IMR-90 (cell line): ENCODE measurements around the gene KRT77. TPM values are rescaled to one million over a fixed set of nuclear protein-coding genes. Genes with fewer than 3 reads are reported as not detected.

ENCODE experiments used
- ATAC-seq: fragments of 200-7000 bp; cut with Tn5 transposase; 2 replicates; pipeline ENCODE4 v1.9.1; 2020; ENCODE audit warnings: low read depth, mild to moderate bottlenecking, moderate library complexity
- BruUV-seq: library from RNA; stranded (reverse); fragments of 400-500 nt; replicated peaks from 2 replicates; lab custom pipeline; 2021; lab: Mats Ljungman, UMichigan
- CTCF ChIA-PET: fragments of 300-600 bp; formaldehyde crosslinking; extraction: SDS; loops from one replicate; lab custom pipeline; 2021; ENCODE audit warnings: antibody characterized with exemption; lab: Yijun Ruan, JAX
- POLR2A ChIA-PET: fragments of 300-600 bp; sonication (Branson Sonifier 250); formaldehyde crosslinking; loops from one replicate; lab custom pipeline; 2022; ENCODE audit warnings: antibody characterized with exemption; ENCODE audit not compliant: unreplicated experiment; lab: Charles Lee
- DNase-seq: peaks from one replicate; pipeline ENCODE4 v3.0.0; 2013
- H2AFZ ChIP-seq: replicated peaks from 2 replicates; pipeline ENCODE3; 2013; ENCODE audit warnings: low read length, mild to moderate bottlenecking; ENCODE audit not compliant: poor library complexity
- H2AK5ac ChIP-seq: 2 replicates; pipeline ENCODE4 v1.6.1; 2013; ENCODE audit warnings: low read depth, low read length, inconsistent platforms
- H2AK9ac ChIP-seq: replicated peaks from 2 replicates; pipeline ENCODE3; 2013; ENCODE audit warnings: mild to moderate bottlenecking, low read depth, low read length, moderate library complexity; ENCODE audit not compliant: poor library complexity
- H2BK120ac ChIP-seq: 2 replicates; pipeline ENCODE4 v1.6.1; 2013; ENCODE audit warnings: low read depth, low read length, inconsistent platforms
- H2BK15ac ChIP-seq: 3 replicates; pipeline ENCODE4 v1.6.1; 2013; ENCODE audit warnings: low read depth, low read length, inconsistent platforms
- H2BK20ac ChIP-seq: 2 replicates; pipeline ENCODE4 v1.6.1; 2013; ENCODE audit warnings: low read depth, mild to moderate bottlenecking, inconsistent platforms, low read length, moderate library complexity
- H2BK5ac ChIP-seq: 2 replicates; pipeline ENCODE4 v1.6.1; 2013; ENCODE audit warnings: mild to moderate bottlenecking, low read depth, low read length, inconsistent platforms; ENCODE audit not compliant: poor library complexity, severe bottlenecking
- H3K14ac ChIP-seq: replicated peaks from 2 replicates; pipeline ENCODE4 v1.6.1; 2013; ENCODE audit warnings: low read depth, low read length, inconsistent platforms
- H3K18ac ChIP-seq: 2 replicates; pipeline ENCODE4 v1.6.1; 2013; ENCODE audit warnings: low read depth, low read length, control low read depth
- H3K23ac ChIP-seq: 2 replicates; pipeline ENCODE4 v1.6.1; 2013; ENCODE audit warnings: low read depth, low read length, inconsistent platforms
- H3K27ac ChIP-seq: 2 replicates; pipeline ENCODE4 v1.5.1; 2013; ENCODE audit warnings: mild to moderate bottlenecking, control low read depth, low read length; ENCODE audit not compliant: insufficient read depth
- H3K27me3 ChIP-seq: 2 replicates; pipeline ENCODE4 v1.6.1; 2013; ENCODE audit warnings: low read length; ENCODE audit not compliant: control insufficient read depth, insufficient read depth
- H3K36me3 ChIP-seq: 2 replicates; pipeline ENCODE4 v1.6.1; 2013; ENCODE audit warnings: low read length, mixed read lengths; ENCODE audit not compliant: control insufficient read depth, insufficient read depth
- H3K4ac ChIP-seq: 2 replicates; pipeline ENCODE4 v1.6.1; 2013; ENCODE audit warnings: low read depth, low read length, inconsistent platforms
- H3K4me1 ChIP-seq: 2 replicates; pipeline ENCODE4 v1.6.1; 2013; ENCODE audit warnings: low read length, mixed read lengths; ENCODE audit not compliant: control insufficient read depth, insufficient read depth
- H3K4me2 ChIP-seq: 2 replicates; pipeline ENCODE4 v1.6.1; 2013; ENCODE audit warnings: low read depth, mild to moderate bottlenecking, control low read depth, low read length, moderate library complexity
- H3K4me3 ChIP-seq: 2 replicates; pipeline ENCODE4 v1.5.1; 2013; ENCODE audit warnings: low read depth, mild to moderate bottlenecking, control low read depth, low read length, moderate library complexity; ENCODE audit not compliant: insufficient read depth
- H3K56ac ChIP-seq: 2 replicates; pipeline ENCODE4 v1.6.1; 2013; ENCODE audit warnings: low read length, inconsistent platforms; ENCODE audit not compliant: insufficient read depth; ENCODE audit errors: extremely low read depth
- H3K79me1 ChIP-seq, 2 experiments: 2 replicates each; pipeline ENCODE4 v1.6.1; 2013; ENCODE audit warnings: low read length in 2 of 2, inconsistent platforms in 1 of 2, low read depth in 1 of 2
- H3K9ac ChIP-seq: 2 replicates; pipeline ENCODE4 v1.6.1; 2013; ENCODE audit warnings: low read depth, low read length, control low read depth
- H3K9me1 ChIP-seq: 2 replicates; pipeline ENCODE4 v1.6.1; 2013; ENCODE audit warnings: low read length, inconsistent platforms; ENCODE audit not compliant: insufficient read depth
- H3K9me3 ChIP-seq: 2 replicates; pipeline ENCODE4 v1.6.1; 2013; ENCODE audit warnings: low read length; ENCODE audit not compliant: control insufficient read depth, insufficient read depth
- H4K20me1 ChIP-seq: 2 replicates; pipeline ENCODE4 v1.6.1; 2013; ENCODE audit warnings: low read length, inconsistent platforms; ENCODE audit not compliant: insufficient read depth
- H4K5ac ChIP-seq: 2 replicates; pipeline ENCODE4 v1.6.1; 2013; ENCODE audit warnings: mild to moderate bottlenecking, low read depth, low read length, control low read depth
- H4K8ac ChIP-seq, 2 experiments: 2 replicates each; pipeline ENCODE4 v1.6.1; 2013; ENCODE audit warnings: low read depth in 2 of 2, low read length in 2 of 2, control low read depth in 1 of 2, inconsistent platforms in 1 of 2
- H4K91ac ChIP-seq: 2 replicates; pipeline ENCODE4 v1.6.1; 2013; ENCODE audit warnings: low read depth, low read length, inconsistent platforms; ENCODE audit not compliant: insufficient read depth
- FOS ChIP-seq: fragments of 150-350 bp; IDR thresholded peaks from 2 replicates; pipeline ENCODE4 v1.6.1; 2016; ENCODE audit warnings: low read depth, low read length
- MAZ ChIP-seq: IDR thresholded peaks from 2 replicates; pipeline ENCODE4 v1.6.1; 2012; ENCODE audit warnings: low read depth, mild to moderate bottlenecking, low read length, improper control_type of control experiment, moderate library complexity, borderline replicate concordance
- MXI1 ChIP-seq: IDR thresholded peaks from 2 replicates; pipeline ENCODE4 v1.6.1; 2012; ENCODE audit warnings: low read depth, mild to moderate bottlenecking, low read length, moderate library complexity, borderline replicate concordance
- NFE2L2 ChIP-seq: fragments of 150-350 bp; IDR thresholded peaks from 2 replicates; pipeline ENCODE4 v1.6.1; 2016; ENCODE audit warnings: low read depth, mild to moderate bottlenecking, low read length
- SMC3 ChIP-seq: fragments of 150-350 bp; IDR thresholded peaks from 2 replicates; pipeline ENCODE4 v1.6.1; 2016; ENCODE audit warnings: low read depth, mild to moderate bottlenecking, antibody characterized with exemption, low read length, moderate library complexity
- WGBS, 2 experiments: methylation state at CpG; one replicate each; pipeline versions ENCODE4 v1.1.5 to v1.1.7; 2013; ENCODE audit warnings: missing lambda C conversion rate in 2 of 2; ENCODE audit not compliant: insufficient read length in 1 of 2; ENCODE audit errors: extremely low coverage in 2 of 2; 5-methylcytosine and 5-hydroxymethylcytosine counted together
- dilution Hi-C: fragments of 300-500 bp; cut with HindIII; formaldehyde crosslinking; loops from one replicate; pipeline ENCODE4 v1.14.3; 2018; ENCODE audit warnings: low sequenced_read_pairs; ENCODE audit not compliant: unreplicated experiment
- in situ Hi-C: fragments of 300-500 bp; cut with MboI; formaldehyde crosslinking; loops from 3 replicates; pipeline ENCODE4 v1.14.3; 2019; ENCODE audit warnings: low sequenced_read_pairs, inconsistent platforms, mixed read lengths
- intact Hi-C: fragments of 100-400 bp; cut with micrococcal nuclease; formaldehyde crosslinking; loops from 2 replicates; pipeline ENCODE4 v1.10.0; 2022
- polyA plus RNA-seq, 3 experiments: library from polyadenylated mRNA; depleted of rRNA; stranded (reverse); fragments of >200 nt; gene quantifications; 2 replicates each; pipeline ENCODE4 v1.2.3, GENCODE V29; 2012; ENCODE audit warnings: low replicate concordance in 1 of 3
- total RNA-seq: library from RNA; depleted of rRNA; stranded (reverse); fragments of >200 nt; gene quantifications from 2 replicates; pipeline ENCODE4 v1.2.3, GENCODE V29; 2012

The KRT77 gene
- total and polyA plus RNA-seq, 2 of the 4 experiments (the other 2 are of a cell fraction) = not detected

- no TSS peak for BruUV-seq
- H3K23ac ChIP-seq = no peak overlapping the region
- H2BK20ac ChIP-seq = no peak overlapping the region
- H3K27ac ChIP-seq = no peak overlapping the region
- no peaks in the 10 kb centered on the region for H3K9me3 ChIP-seq
- in situ Hi-C loops (no loop called here), dilution Hi-C loops (no loop called here), intact Hi-C loops (no loop called here)
- H2AK9ac ChIP-seq = no peak overlapping the region
- no peak overlapping the region for H3K18ac ChIP-seq
- H3K4me3 ChIP-seq = no peak overlapping the region
- CTCF ChIA-PET = no interaction called here
- H3K9me1 ChIP-seq = no peaks in the 10 kb centered on the region
- no peak overlapping the region for H3K56ac ChIP-seq
- H3K36me3 ChIP-seq = no peaks in the 10 kb centered on the region
- peaks cover 35% of the 10 kb centered on the region for H3K27me3 ChIP-seq
- no peak overlapping the region for H2BK15ac ChIP-seq
- H3K4me1 ChIP-seq = no peaks in the 10 kb centered on the region
- H3K79me1 ChIP-seq = no peaks in the 10 kb centered on the region
- ATAC-seq = no peak
- H4K91ac ChIP-seq = no peak overlapping the region
- TF ChIP-seq NFE2L2 = no peak
- no peak for TF ChIP-seq SMC3
- no peak for TF ChIP-seq FOS
- TF ChIP-seq MAZ = no peak
- TF ChIP-seq MXI1 = no peak
- H4K5ac ChIP-seq = no peak overlapping the region
- DNase-seq = no peak
- H3K4me2 ChIP-seq = no peak overlapping the region
- 63% methylated on average over 5 of the region's 12 CpGs; no CpG with 5 or more reads in 1 of the 2 experiments for WGBS, 2 experiments
- no peak overlapping the region for H2AFZ ChIP-seq
- no peak overlapping the region for H3K14ac ChIP-seq
- H2AK5ac ChIP-seq = no peak overlapping the region
- POLR2A ChIA-PET = no interaction called here
- H3K9ac ChIP-seq = no peak overlapping the region
- no peak overlapping the region for H3K4ac ChIP-seq
- H4K20me1 ChIP-seq = no peaks in the 10 kb centered on the region
- H2BK5ac ChIP-seq = no peak overlapping the region
- no peak overlapping the region for H4K8ac ChIP-seq
- no peak overlapping the region for H2BK120ac ChIP-seq
Observed at GRCh38 chr12:52683575-52684300, 19.6 kb downstream of the KRT77 start.
